SK-N-MC (cell line): ENCODE measurements around the gene ARL4A.

Experiments used
- DNase-seq: peaks from one replicate; pipeline ENCODE4 v3.0.0-alpha.2; 2011; ENCODE audit warnings: low read depth, low spot score
- H3K27ac ChIP-seq: fragments of 200-600 bp; sonication (generic); 2 replicates; pipeline ENCODE4 v1.5.1; 2016; ENCODE audit warnings: mixed run types
- H3K36me3 ChIP-seq: fragments of 200-600 bp; sonication (generic); 2 replicates; pipeline ENCODE4 v1.6.1; 2017; ENCODE audit warnings: antibody characterized with exemption, low read length, mixed read lengths; ENCODE audit not compliant: insufficient read depth
- H3K4me3 ChIP-seq: fragments of 200-600 bp; sonication (generic); 2 replicates; pipeline ENCODE4 v1.5.1; 2016
- H3K9ac ChIP-seq: fragments of 200-600 bp; sonication (generic); 2 replicates; pipeline ENCODE4 v1.8.0; 2017; ENCODE audit warnings: mixed run types, mixed read lengths; ENCODE audit not compliant: insufficient read length
- H3K9me3 ChIP-seq: fragments of 200-600 bp; sonication (generic); 2 replicates; pipeline ENCODE4 v1.6.1; 2017; ENCODE audit warnings: low read depth, mild to moderate bottlenecking, antibody characterized with exemption, low read length, moderate library complexity, mixed read lengths
- EZH2 ChIP-seq: fragments of 200-600 bp; sonication (generic); IDR thresholded peaks from one replicate; pipeline ENCODE4 v1.6.1; 2017; ENCODE audit warnings: antibody characterized with exemption
- FOXP2 ChIP-seq: optimal IDR thresholded peaks from 2 replicates; pipeline ENCODE3; 2011; ENCODE audit warnings: mild to moderate bottlenecking, moderate library complexity; ENCODE audit not compliant: insufficient read depth; ENCODE audit errors: extremely low read length, control extremely low read depth
- POLR2AphosphoS5 ChIP-seq: IDR thresholded peaks from 2 replicates; pipeline ENCODE4 v1.6.1; 2012; ENCODE audit warnings: mild to moderate bottlenecking, low read depth, low read length, borderline replicate concordance

The ARL4A gene

GRCh38 chr7:12686891-12687717 lies at the start of gene ARL4A:
TSS of gene ARL4A (plus strand) at chr7:12687633. CDS start at chr7:12688255, 622 bp downstream.
- no peak within 1 kb of the TSS for H3K27ac ChIP-seq
- H3K9me3 ChIP-seq = no peaks in the 10 kb centered on the region
- H3K9ac ChIP-seq = peak within 1 kb of the TSS; percentile 75
- peak within 1 kb of the TSS; percentile 91 for H3K4me3 ChIP-seq
- DNase-seq = peak; percentile 88
- no peaks in the 10 kb centered on the region for H3K36me3 ChIP-seq
- TF ChIP-seq POLR2AphosphoS5 = peak; percentile 81
- no peak for TF ChIP-seq FOXP2

GRCh38 chr7:12637819-12638592 lies 49.4 kb upstream of the ARL4A start:
- no peak overlapping the region for H3K4me3 ChIP-seq
- no peak for TF ChIP-seq EZH2
- no peak for TF ChIP-seq FOXP2
- DNase-seq = no peak

GRCh38 chr7:12638851-12639456 lies 48.5 kb upstream of the ARL4A start:
- Histone ChIP-seq H3K27ac (no peak overlapping the region), H3K36me3 (no peaks in the 10 kb centered on the region), H3K9me3 (no peaks in the 10 kb centered on the region), H3K4me3 (no peak overlapping the region), H3K9ac (no peak overlapping the region)
- TF ChIP-seq EZH2 = no peak
- no peak for TF ChIP-seq FOXP2
- TF ChIP-seq POLR2AphosphoS5 = no peak
- peak; percentile 47 for DNase-seq

More at GRCh38 chr7:12637819-12638592, 49.4 kb upstream of the ARL4A start:
- Histone ChIP-seq H3K9ac (no peak overlapping the region), H3K9me3 (no peaks in the 10 kb centered on the region), H3K27ac (no peak overlapping the region), H3K36me3 (no peaks in the 10 kb centered on the region)

- Histone ChIP-seq H3K4me3 (no peak overlapping the region), H3K36me3 (no peaks in the 10 kb centered on the region), H3K9ac (no peak overlapping the region), H3K27ac (no peak overlapping the region), H3K9me3 (no peaks in the 10 kb centered on the region)
- TF ChIP-seq EZH2 (no peak), POLR2AphosphoS5 (no peak), FOXP2 (no peak)
- DNase-seq = no peak
These were observed 46.9 kb upstream of the ARL4A start for GRCh38 chr7:12640299-12641096.

GRCh38 chr7:12641196-12641595 lies 46.2 kb upstream of the ARL4A start:
- H3K27ac ChIP-seq = no peak overlapping the region
- DNase-seq = no peak
- no peaks in the 10 kb centered on the region for H3K36me3 ChIP-seq
- no peak overlapping the region for H3K9ac ChIP-seq
- no peak for TF ChIP-seq POLR2AphosphoS5
- no peaks in the 10 kb centered on the region for H3K9me3 ChIP-seq
- H3K4me3 ChIP-seq = no peak overlapping the region

GRCh38 chr7:12642508-12642907 lies 44.9 kb upstream of the ARL4A start:
- Histone ChIP-seq H3K9ac (no peak overlapping the region), H3K4me3 (no peak overlapping the region), H3K27ac (no peak overlapping the region), H3K9me3 (no peaks in the 10 kb centered on the region), H3K36me3 (no peaks in the 10 kb centered on the region)
- no peak for TF ChIP-seq POLR2AphosphoS5
- TF ChIP-seq FOXP2 = no peak
- TF ChIP-seq EZH2 = no peak
- DNase-seq = no peak

GRCh38 chr7:12643001-12643643 lies 44.3 kb upstream of the ARL4A start:
- TF ChIP-seq EZH2 = no peak
- no peak for TF ChIP-seq POLR2AphosphoS5
- no peak for TF ChIP-seq FOXP2
- no peaks in the 10 kb centered on the region for H3K36me3 ChIP-seq
- H3K27ac ChIP-seq = no peak overlapping the region
- no peaks in the 10 kb centered on the region for H3K9me3 ChIP-seq
- H3K4me3 ChIP-seq = no peak overlapping the region
- no peak for DNase-seq
- H3K9ac ChIP-seq = no peak overlapping the region
